ENCODE measurements around the gene INPP5E. TPM values are rescaled to one million over a fixed set of nuclear protein-coding genes. Genes with fewer than 3 reads are reported as not detected.

INPP5E gene
- total and polyA plus RNA-seq, 5 donors, result 7.7 to 12.3 (median 8.9) TPM

DNA sequence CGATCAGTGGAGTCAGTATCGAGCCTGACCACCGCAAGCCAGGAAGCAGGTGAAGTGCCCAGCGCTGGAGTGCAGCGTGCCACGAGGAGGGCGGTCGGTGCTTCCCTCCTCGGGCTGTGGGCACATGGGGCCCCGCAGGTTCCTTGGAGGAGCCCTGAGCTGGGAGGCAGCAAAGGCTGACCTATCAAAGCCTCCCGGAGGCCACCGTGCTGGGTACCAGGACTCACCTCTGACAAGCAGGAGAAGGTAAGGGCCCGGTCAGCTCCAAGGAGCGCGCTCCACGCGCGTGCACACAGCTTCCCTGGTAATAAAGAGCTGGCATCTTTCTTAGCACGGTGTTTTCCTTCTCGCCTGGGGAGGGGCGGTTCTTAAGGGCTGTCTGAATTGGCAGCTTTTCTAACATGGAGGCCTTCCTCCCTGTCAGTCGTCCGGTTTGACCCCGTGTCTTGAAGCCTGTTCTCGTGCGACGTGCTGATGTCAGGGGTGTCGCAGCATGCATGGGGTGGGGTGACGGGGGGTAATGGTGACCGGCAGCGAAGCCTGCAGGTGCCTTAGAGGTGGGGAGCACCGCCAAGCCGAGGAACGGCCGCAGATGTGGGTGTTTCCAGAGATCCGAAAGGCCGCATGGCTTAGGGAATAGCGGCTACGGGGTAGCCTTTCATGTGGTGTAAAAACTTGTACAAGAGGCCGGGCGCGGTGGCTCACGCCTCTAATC, 16.1 kb downstream of the INPP5E start:
- H3K4me1 ChIP-seq (ENCODE audit: control insufficient read depth, insufficient read depth, low read length), result no peaks in the 10 kb centered on the region
- ATAC-seq (no peak), DNase-seq (no peak)
- 94% methylated on average over 43 of the region's 43 CpGs for WGBS
- H3K4me3 ChIP-seq (ENCODE audit: low read length), result no peak overlapping the region
- intact Hi-C loops (cut with DNase I), result no loop called here
- no peaks in the 10 kb centered on the region for H3K9me3 ChIP-seq (ENCODE audit: control insufficient read depth, low read length)
- no peaks in the 10 kb centered on the region for H3K27me3 ChIP-seq (ENCODE audit: control insufficient read depth, insufficient read depth)
- no peak overlapping the region for H3K27ac ChIP-seq (ENCODE audit: low read length)

- DNase-seq (no peak), ATAC-seq (no peak)
- intact Hi-C loops (cut with DNase I), result no loop called here
Measured at GRCh38 chr9:136422876-136423275, 16.8 kb downstream of the INPP5E start.

DNA sequence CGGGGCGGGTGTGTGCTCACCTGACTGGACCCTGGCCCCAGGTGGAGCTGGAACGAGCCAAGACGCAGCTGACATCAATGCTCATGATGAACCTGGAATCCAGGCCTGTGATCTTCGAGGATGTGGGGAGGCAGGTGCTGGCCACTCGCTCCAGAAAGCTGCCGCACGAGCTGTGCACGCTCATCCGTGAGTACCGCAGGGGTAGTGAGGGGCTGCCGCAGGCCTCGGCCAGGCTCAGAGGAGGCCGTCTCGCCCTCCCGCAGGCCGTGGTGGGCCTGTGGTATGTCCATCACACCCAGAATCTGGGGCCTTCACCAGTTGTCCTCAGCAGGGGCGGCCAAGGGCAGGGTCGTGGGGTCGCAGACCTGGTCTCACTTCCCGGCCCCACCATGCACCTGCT, 17.9 kb downstream of the INPP5E start:
- Histone ChIP-seq H3K4me3 (ENCODE audit: low read length) (no peak overlapping the region), H3K4me1 (ENCODE audit: control insufficient read depth, insufficient read depth, low read length) (no peaks in the 10 kb centered on the region), H3K27ac (ENCODE audit: low read length) (no peak overlapping the region), H3K27me3 (ENCODE audit: control insufficient read depth, insufficient read depth) (no peaks in the 10 kb centered on the region), H3K9me3 (ENCODE audit: control insufficient read depth, low read length) (no peaks in the 10 kb centered on the region)
- DNase-seq, result no peak
- intact Hi-C loops (cut with DNase I), result no loop called here
- ATAC-seq, result peak in 1 of 2 donors; percentile 20
- WGBS, result 92% methylated on average over 21 of the region's 21 CpGs

More at GRCh38 chr9:136422876-136423275, 16.8 kb downstream of the INPP5E start:
- Histone ChIP-seq H3K27me3 (ENCODE audit: control insufficient read depth, insufficient read depth) (no peaks in the 10 kb centered on the region), H3K4me3 (ENCODE audit: low read length) (no peak overlapping the region), H3K27ac (ENCODE audit: low read length) (no peak overlapping the region), H3K4me1 (ENCODE audit: control insufficient read depth, insufficient read depth, low read length) (no peaks in the 10 kb centered on the region), H3K9me3 (ENCODE audit: control insufficient read depth, low read length) (no peaks in the 10 kb centered on the region)
- 95% methylated on average over 26 of the region's 26 CpGs for WGBS

- 95% methylated on average over 12 of the region's 12 CpGs for WGBS
- Histone ChIP-seq H3K27ac (ENCODE audit: low read length) (no peak overlapping the region), H3K4me1 (ENCODE audit: control insufficient read depth, insufficient read depth, low read length) (no peaks in the 10 kb centered on the region), H3K27me3 (ENCODE audit: control insufficient read depth, insufficient read depth) (no peaks in the 10 kb centered on the region), H3K4me3 (ENCODE audit: low read length) (no peak overlapping the region), H3K9me3 (ENCODE audit: control insufficient read depth, low read length) (no peaks in the 10 kb centered on the region)
- DNase-seq (no peak), ATAC-seq (no peak)
- intact Hi-C loops (cut with DNase I), result no loop called here
Measured at GRCh38 chr9:136419092-136419420, 20.6 kb downstream of the INPP5E start.

- H3K27ac ChIP-seq (ENCODE audit: low read length), result no peak overlapping the region
- H3K27me3 ChIP-seq (ENCODE audit: control insufficient read depth, insufficient read depth), result no peaks in the 10 kb centered on the region
- ATAC-seq, result no peak
- intact Hi-C loops (cut with DNase I), result no loop called here
- no peak overlapping the region for H3K4me3 ChIP-seq (ENCODE audit: low read length)
- H3K9me3 ChIP-seq (ENCODE audit: control insufficient read depth, low read length), result no peaks in the 10 kb centered on the region
- H3K4me1 ChIP-seq (ENCODE audit: control insufficient read depth, insufficient read depth, low read length), result no peaks in the 10 kb centered on the region
- no peak for DNase-seq
- WGBS, result 94% methylated on average over 48 of the region's 48 CpGs
Measured at GRCh38 chr9:136418182-136419091, 21.2 kb downstream of the INPP5E start.

DNA sequence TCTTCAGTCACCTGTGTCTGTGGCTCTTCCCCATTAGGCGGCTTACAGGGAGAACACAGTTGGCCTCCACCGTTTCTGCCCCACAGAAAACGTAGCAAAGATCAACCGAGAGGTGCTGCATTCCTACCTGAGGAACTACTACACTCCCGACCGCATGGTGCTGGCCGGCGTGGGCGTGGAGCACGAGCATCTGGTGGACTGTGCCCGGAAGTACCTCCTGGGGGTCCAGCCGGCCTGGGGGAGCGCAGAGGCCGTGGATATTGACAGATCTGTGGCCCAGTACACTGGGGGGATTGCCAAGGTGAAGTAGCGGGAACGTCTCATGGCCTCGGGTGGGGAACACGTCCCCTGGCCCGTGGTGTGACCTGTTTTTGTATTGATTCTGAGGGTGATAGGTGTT, 22.7 kb downstream of the INPP5E start:
- intact Hi-C loops (cut with DNase I), result no loop called here
- no peak for DNase-seq
- no peaks in the 10 kb centered on the region for H3K9me3 ChIP-seq (ENCODE audit: control insufficient read depth, low read length)
- H3K27ac ChIP-seq (ENCODE audit: low read length), result no peak overlapping the region
- H3K4me3 ChIP-seq (ENCODE audit: low read length), result no peak overlapping the region
- ATAC-seq, result no peak
- WGBS, result 92% methylated on average over 19 of the region's 19 CpGs
- no peaks in the 10 kb centered on the region for H3K27me3 ChIP-seq (ENCODE audit: control insufficient read depth, insufficient read depth)
- no peaks in the 10 kb centered on the region for H3K4me1 ChIP-seq (ENCODE audit: control insufficient read depth, insufficient read depth, low read length)

DNA sequence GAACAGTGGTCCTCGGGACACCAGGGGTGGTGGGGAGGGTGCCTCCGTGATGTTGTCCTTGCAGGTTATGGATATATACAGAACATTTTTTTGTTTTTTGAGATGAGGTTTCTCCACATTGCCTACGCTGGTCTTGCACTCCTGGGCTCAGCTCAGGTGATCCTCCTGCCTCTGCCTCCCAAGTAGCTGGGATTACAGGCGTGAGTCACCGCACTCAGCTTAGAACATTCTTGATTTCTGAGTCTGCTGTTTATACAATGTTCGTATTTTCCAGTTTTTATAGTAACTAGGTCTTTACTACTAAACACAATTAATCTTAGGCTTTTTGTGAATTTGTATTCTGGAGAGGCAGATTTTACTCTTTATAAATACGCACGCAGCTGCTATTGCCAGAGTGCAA, 23.2 kb downstream of the INPP5E start:
- Histone ChIP-seq H3K27ac (ENCODE audit: low read length) (no peak overlapping the region), H3K27me3 (ENCODE audit: control insufficient read depth, insufficient read depth) (no peaks in the 10 kb centered on the region), H3K9me3 (ENCODE audit: control insufficient read depth, low read length) (no peaks in the 10 kb centered on the region), H3K4me1 (ENCODE audit: control insufficient read depth, insufficient read depth, low read length) (no peaks in the 10 kb centered on the region), H3K4me3 (ENCODE audit: low read length) (no peak overlapping the region)
- DNase-seq (no peak), ATAC-seq (no peak)
- 98% methylated on average over 8 of the region's 8 CpGs for WGBS
- intact Hi-C loops (cut with DNase I), result no loop called here

DNA sequence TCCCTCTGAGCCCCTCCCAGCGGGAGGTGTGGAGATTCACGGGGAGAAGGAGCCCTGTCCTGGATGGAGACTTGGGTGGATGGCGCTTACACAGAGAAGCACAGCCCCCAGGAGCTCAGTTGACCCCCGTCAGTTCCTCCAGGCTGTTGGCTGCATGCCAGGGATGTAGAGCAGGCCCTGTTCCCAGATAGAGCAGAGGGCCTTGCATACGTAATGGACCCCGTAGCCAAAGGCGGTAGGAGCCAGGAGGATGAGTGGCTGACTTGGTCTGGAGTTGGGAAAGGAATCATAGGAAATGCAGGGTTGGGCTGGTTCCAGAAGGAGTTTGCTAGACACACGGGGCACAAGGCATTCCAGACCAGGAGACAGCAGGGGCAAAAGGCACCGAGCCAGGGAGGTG, 26.7 kb downstream of the INPP5E start:
- Histone ChIP-seq H3K9me3 (ENCODE audit: control insufficient read depth, low read length) (no peaks in the 10 kb centered on the region), H3K27me3 (ENCODE audit: control insufficient read depth, insufficient read depth) (no peaks in the 10 kb centered on the region), H3K27ac (ENCODE audit: low read length) (no peak overlapping the region), H3K4me3 (ENCODE audit: low read length) (no peak overlapping the region), H3K4me1 (ENCODE audit: control insufficient read depth, insufficient read depth, low read length) (no peaks in the 10 kb centered on the region)
- WGBS, result 44% methylated on average over 9 of the region's 9 CpGs
- no peak for DNase-seq
- intact Hi-C loops (cut with DNase I), result no loop called here
- ATAC-seq, result no peak

DNA sequence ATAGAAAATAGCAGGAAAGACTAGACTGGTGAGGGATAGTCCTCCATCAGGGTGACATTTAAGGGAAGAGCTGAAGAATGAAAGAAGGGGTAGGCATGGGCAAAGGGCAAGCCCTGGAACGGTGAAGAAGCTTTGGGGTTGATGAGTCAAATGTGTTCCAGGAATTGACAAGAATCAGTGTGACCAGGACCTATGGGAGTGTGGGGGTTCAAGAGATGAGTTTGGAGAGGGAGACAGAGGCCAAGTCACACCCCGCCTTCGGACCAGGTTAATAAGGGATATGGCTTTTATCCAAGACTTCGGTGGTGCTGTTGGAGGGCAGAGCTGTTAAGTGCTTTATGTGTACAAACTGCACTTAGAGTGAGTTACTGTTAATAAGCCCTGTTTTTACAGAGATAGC, 28.3 kb downstream of the INPP5E start:
- DNase-seq, result no peak
- Histone ChIP-seq H3K4me3 (ENCODE audit: low read length) (peak overlapping the region; percentile 75), H3K4me1 (ENCODE audit: control insufficient read depth, insufficient read depth, low read length) (no peaks in the 10 kb centered on the region), H3K27me3 (ENCODE audit: control insufficient read depth, insufficient read depth) (no peaks in the 10 kb centered on the region), H3K27ac (ENCODE audit: low read length) (no peak overlapping the region), H3K9me3 (ENCODE audit: control insufficient read depth, low read length) (no peaks in the 10 kb centered on the region)
- 35% methylated on average over 4 of the region's 4 CpGs for WGBS
- ATAC-seq, result no peak
- intact Hi-C loops (cut with DNase I), result no loop called here

- no peaks in the 10 kb centered on the region for H3K4me1 ChIP-seq (ENCODE audit: control insufficient read depth, insufficient read depth, low read length)
- no peaks in the 10 kb centered on the region for H3K27me3 ChIP-seq (ENCODE audit: control insufficient read depth, insufficient read depth)
- WGBS, result under 1% methylated on average over 83 of the region's 83 CpGs
- H3K4me3 ChIP-seq (ENCODE audit: low read length), result peak within 1 kb of the TSS; percentile 75
- intact Hi-C loops (cut with DNase I), result no loop called here
- ATAC-seq (peak; percentile 89 to 91), DNase-seq (peak; percentile 92 to 98 (median 97))
- H3K27ac ChIP-seq (ENCODE audit: low read length), result peak within 1 kb of the TSS; percentile 76
- no peaks in the 10 kb centered on the region for H3K9me3 ChIP-seq (ENCODE audit: control insufficient read depth, low read length)
Measured at GRCh38 chr9:136410500-136411287, 29.0 kb downstream of the INPP5E start, which contains the start of the genes ENTR1 and PMPCA. ENTR1 (minus strand) TSS chr9:136410614; CDS start chr9:136410397, 217 bp downstream. PMPCA (plus strand) TSS chr9:136410658; CDS start chr9:136410669, 11 bp downstream.

Data from right cardiac atrium (tissue), 5 donors.